CD4-positive, alpha-beta T cell (primary cell): ENCODE results near the gene ATG9A. TPM values are rescaled to one million over a fixed set of nuclear protein-coding genes. Genes with fewer than 3 reads are reported as not detected.

Source experiments
- ATAC-seq: fragments of 200-7000 bp; cut with Tn5 transposase; one replicate; pipeline ENCODE4 v1.10.0; 2022; ENCODE audit warnings: mild to moderate bottlenecking; ENCODE audit not compliant: poor library complexity
- CTCF ChIA-PET: fragments of 350-600 bp; sonication (Branson Sonifier 250); formaldehyde crosslinking; loops from one replicate; lab custom pipeline; 2021; ENCODE audit warnings: antibody characterized with exemption, inconsistent platforms; lab: Charles Lee
- POLR2A ChIA-PET: fragments of 350-600 bp; sonication (Branson Sonifier 250); formaldehyde crosslinking; loops from one replicate; lab custom pipeline; 2021; ENCODE audit warnings: antibody characterized with exemption, inconsistent platforms; lab: Charles Lee
- DNase-seq, 14 experiments: peaks; one replicate each; pipeline ENCODE4 v3.0.0-alpha.2; 2013 to 2020; ENCODE audit warnings: mixed read lengths in 2 of 14
- H3K27ac ChIP-seq, 2 donors: one replicate each; pipeline versions ENCODE4 v1.5.1 to v1.7.0; 2013; ENCODE audit warnings: low read length in 2 of 2, low read depth in 1 of 2, mild to moderate bottlenecking in 1 of 2
- H3K27me3 ChIP-seq, 2 experiments: 1 replicate in 1 of 2; 2 replicates in 1 of 2; pipeline versions ENCODE4 v1.6.1 to v1.7.0; 2013; ENCODE audit warnings: low read length in 2 of 2, control low read depth in 1 of 2, mild to moderate bottlenecking in 1 of 2, moderate library complexity in 1 of 2; ENCODE audit not compliant: insufficient read depth in 2 of 2, control insufficient read depth in 1 of 2
- H3K36me3 ChIP-seq: one replicate; pipeline ENCODE4 v1.6.1; 2013; ENCODE audit warnings: low read length, control low read depth; ENCODE audit not compliant: insufficient read depth
- H3K4me1 ChIP-seq: one replicate; pipeline ENCODE4 v1.6.1; 2013; ENCODE audit warnings: low read length, control low read depth; ENCODE audit not compliant: insufficient read depth
- H3K4me3 ChIP-seq: one replicate; pipeline ENCODE4 v1.5.1; 2013; ENCODE audit warnings: mild to moderate bottlenecking, low read length, moderate library complexity
- H3K9me3 ChIP-seq, 2 experiments: 1 replicate in 1 of 2; 2 replicates in 1 of 2; pipeline versions ENCODE4 v1.6.1 to v1.7.0; 2013; ENCODE audit warnings: low read length in 2 of 2, mild to moderate bottlenecking in 2 of 2, control low read depth in 1 of 2, moderate library complexity in 1 of 2; ENCODE audit not compliant: control insufficient read depth in 1 of 2, insufficient read depth in 1 of 2
- H3K27ac Mint-ChIP-seq: one replicate; pipeline ENCODE4 v1.8.0; 2020; ENCODE audit warnings: mixed read lengths
- H3K27me3 Mint-ChIP-seq: one replicate; pipeline ENCODE4 v1.8.0; 2021; ENCODE audit warnings: mixed read lengths
- H3K36me3 Mint-ChIP-seq: one replicate; pipeline ENCODE4 v1.8.0; 2021; ENCODE audit warnings: low read depth, mixed read lengths
- H3K4me1 Mint-ChIP-seq: one replicate; pipeline ENCODE4 v1.8.0; 2021; ENCODE audit warnings: low read depth, mixed read lengths
- H3K4me3 Mint-ChIP-seq: one replicate; pipeline ENCODE4 v1.8.0; 2020; ENCODE audit warnings: mild to moderate bottlenecking, mixed read lengths
- H3K9me3 Mint-ChIP-seq: one replicate; pipeline ENCODE4 v1.8.0; 2020; ENCODE audit warnings: mixed read lengths
- CTCF ChIP-seq: fragments of 200-600 bp; IDR thresholded peaks from one replicate; pipeline ENCODE4 v1.8.0; 2022; ENCODE audit warnings: antibody characterized with exemption, mild to moderate bottlenecking
- intact Hi-C, 2 experiments: fragments of 100-400 bp; cut with DNase I in 1 of 2; cut with micrococcal nuclease in 1 of 2; formaldehyde crosslinking; loops; one replicate each; pipeline versions ENCODE4 v1.15.1 to v1.9.0; 2023 to 2025; cut with DNase I, micrococcal nuclease
- total RNA-seq, 174 experiments: library from RNA in 2 of 174; stranded (reverse) in 2 of 174; gene quantifications; one replicate each; pipeline ENCODE4 v1.2.3 and lab custom pipeline; 2021 to 2026

ATG9A gene
- total RNA-seq, 2 experiments from 2014 or later: 105 to 106 TPM

DNA sequence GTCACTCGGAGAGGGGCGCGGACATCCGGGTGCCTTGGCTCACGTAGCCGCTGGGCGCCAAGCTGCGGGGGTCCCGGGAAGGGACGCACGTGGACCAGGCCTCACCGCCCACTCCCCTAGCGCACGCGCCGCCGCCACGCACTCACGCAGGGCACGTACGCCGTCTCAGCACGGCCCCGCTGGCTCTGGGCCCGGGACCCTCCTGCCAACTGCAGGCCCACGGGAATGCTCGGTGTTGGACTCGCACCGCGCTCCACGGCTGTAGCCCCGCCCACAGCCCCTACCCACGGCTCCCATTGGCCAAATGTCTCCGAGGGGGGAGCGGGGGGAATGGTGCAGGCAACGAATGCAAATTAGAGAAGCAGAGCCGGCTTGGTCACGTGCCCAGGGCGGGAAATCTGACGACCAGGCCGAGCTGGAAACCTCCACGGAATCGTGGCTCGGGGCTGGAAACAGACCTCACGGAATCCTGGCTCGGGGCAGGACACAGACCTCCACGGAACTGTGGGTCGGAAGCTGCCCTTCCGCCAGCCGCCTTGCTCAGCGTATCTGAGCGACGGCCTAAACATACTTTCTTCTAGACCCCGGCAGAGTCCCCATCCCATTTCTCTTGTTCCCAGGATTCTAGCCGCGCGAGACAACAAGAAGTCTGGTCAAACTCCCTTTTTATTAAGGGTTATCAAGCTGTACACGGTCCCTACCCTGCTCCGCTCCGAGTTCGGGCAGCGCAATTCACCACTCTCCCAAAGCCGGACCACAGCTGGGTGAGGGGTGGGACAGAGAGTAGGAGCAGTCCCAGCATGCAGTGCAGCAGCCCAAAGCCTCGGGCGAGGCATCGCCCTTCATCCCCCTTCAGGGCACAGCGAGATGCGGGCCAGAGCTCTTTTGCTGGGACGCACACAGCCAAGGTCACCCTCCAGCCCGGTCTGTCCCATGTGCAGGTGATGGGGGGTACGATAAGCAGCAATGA, 10.4 kb downstream of the ATG9A start, which contains the start of gene ABCB6:
Gene ABCB6 (minus strand): TSS at position 227 of the 970 bp plus-strand sequence. CDS start 285 bp downstream, outside the sequence.
- ChIA-PET CTCF (interaction anchor here (1.0 to 2.8 kb wide), 5 partner anchors 26 to 189 kb away, joined by 3 to 16 read pairs (median 4); partner anchors contain the start of genes CNPPD1, GLB1L and STK16), POLR2A (interaction anchor here (0.5 to 6.7 kb wide), 15 partner anchors 10 to 76 kb away, joined by 3 to 63 read pairs (median 6); partner anchors contain the start of genes ANKZF1, ATG9A, CNPPD1 and DNAJB2)
- Mint-ChIP-seq H3K36me3 (peaks cover 58% of the 10 kb centered on the region), H3K4me3 (peak within 1 kb of the TSS; percentile 85), H3K4me1 (peaks cover 21% of the 10 kb centered on the region), H3K27ac (peak within 1 kb of the TSS; percentile 78), H3K9me3 (no peaks in the 10 kb centered on the region), H3K27me3 (no peaks in the 10 kb centered on the region)
- Histone ChIP-seq H3K36me3 (peaks cover 43% of the 10 kb centered on the region), H3K27ac (peak within 1 kb of the TSS in 1 of 2 donors; percentile 56), H3K4me3 (peak within 1 kb of the TSS; percentile 70), H3K9me3 (no peaks in the 10 kb centered on the region), H3K4me1 (peaks cover 26% of the 10 kb centered on the region), H3K27me3 (no peaks in the 10 kb centered on the region)
- DNase-seq (peak; percentile 67 to 93 (median 86)), ATAC-seq (peak; percentile 92)
- no peak for TF ChIP-seq CTCF
- intact Hi-C loops: loop anchor here (1.0 to 5.0 kb wide), 3 partner anchors 9 to 33 kb away; partner anchors contain the start of genes TUBA4A (in 2 of the 2), TUBA4B (in 2 of the 2), ANKZF1 (in 1 of the 2) and ATG9A (in 1 of the 2)

DNA sequence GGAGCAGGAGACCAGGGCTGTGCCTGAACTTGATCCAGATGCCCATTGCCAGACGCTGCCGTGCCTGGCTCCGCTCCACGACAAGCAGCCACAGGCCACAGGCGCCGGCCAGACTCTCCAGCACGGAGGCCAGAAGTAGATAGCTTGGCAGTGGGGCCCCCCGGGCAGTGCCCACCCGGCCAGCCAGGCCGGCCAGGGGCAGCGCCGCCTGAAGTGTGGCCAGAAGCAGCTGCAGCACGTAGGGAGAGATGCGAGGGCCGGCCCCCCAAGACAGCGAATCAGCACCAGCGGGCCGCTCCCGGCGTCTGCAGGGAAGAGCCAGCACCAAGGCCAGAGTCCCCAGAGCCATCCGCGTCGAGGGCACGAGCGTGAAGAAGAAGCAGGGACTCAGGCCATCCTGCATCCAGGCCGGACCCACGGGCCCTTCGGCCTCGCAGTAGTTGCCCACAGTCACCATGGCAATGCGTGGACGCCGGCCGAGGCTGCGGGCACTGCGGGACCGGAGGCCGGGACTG, 11.2 kb downstream of the ATG9A start:
- intact Hi-C loops: loop anchor here (5.0 kb wide), 1 partner anchor 34 kb away; the partner anchor contains the start of genes TUBA4A (in 2 of the 2) and TUBA4B (in 2 of the 2)
- peak; percentile 27 for ATAC-seq
- Histone ChIP-seq H3K9me3 (no peaks in the 10 kb centered on the region), H3K36me3 (peaks cover 35% of the 10 kb centered on the region), H3K27ac (no peak overlapping the region), H3K4me1 (peaks cover 26% of the 10 kb centered on the region), H3K27me3 (no peaks in the 10 kb centered on the region), H3K4me3 (peak overlapping the region; percentile 70)
- Mint-ChIP-seq H3K36me3 (peaks cover 50% of the 10 kb centered on the region), H3K4me1 (peaks cover 18% of the 10 kb centered on the region), H3K27ac (peak overlapping the region; percentile 78), H3K4me3 (peak overlapping the region; percentile 85), H3K27me3 (no peaks in the 10 kb centered on the region), H3K9me3 (no peaks in the 10 kb centered on the region)
- POLR2A ChIA-PET: interaction anchor here (0.5 to 6.7 kb wide), 13 partner anchors 11 to 77 kb away, joined by 3 to 63 read pairs (median 7); partner anchors contain the start of genes ANKZF1, ATG9A, CNPPD1 and DNAJB2
- CTCF ChIA-PET: interaction anchor here (1.0 to 2.8 kb wide), 4 partner anchors 42 to 189 kb away, joined by 3 to 16 read pairs (median 4); partner anchors contain the start of gene CNPPD1
- peak in 3 of 14 experiments; percentile 12 to 36 (median 16) for DNase-seq
- TF ChIP-seq CTCF: no peak

DNA sequence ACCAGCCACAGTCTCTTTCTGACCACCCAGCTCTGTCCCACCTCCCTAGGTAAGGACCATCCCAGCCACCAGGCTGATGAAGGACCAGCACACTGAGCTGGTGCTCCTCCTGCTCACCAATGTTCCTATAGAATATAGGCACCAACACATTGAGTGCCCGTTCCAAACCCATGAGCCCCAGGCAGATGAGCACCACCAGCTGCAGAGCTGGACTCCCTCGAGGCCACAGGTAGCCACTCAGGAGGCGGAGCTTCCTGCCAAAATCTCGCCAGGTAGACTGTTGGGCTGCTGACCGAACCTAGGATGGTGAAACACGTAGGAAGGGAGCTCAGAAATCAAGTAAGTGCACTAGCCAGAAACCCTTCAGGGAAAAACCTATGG, 12.9 kb downstream of the ATG9A start:
- DNase-seq (no peak), ATAC-seq (no peak)
- ChIA-PET CTCF (interaction anchor here (1.2 to 2.8 kb wide), 3 partner anchors 38 to 78 kb away, joined by 3 to 13 read pairs (median 6); partner anchors contain the start of gene TUBA4A), POLR2A (interaction anchor here (0.8 to 6.7 kb wide), 4 partner anchors 13 to 40 kb away, joined by 3 to 63 read pairs (median 8); partner anchors contain the start of genes ANKZF1, ATG9A, CNPPD1 and TUBA4A)
- Mint-ChIP-seq H3K9me3 (no peaks in the 10 kb centered on the region), H3K27ac (no peak overlapping the region), H3K27me3 (no peaks in the 10 kb centered on the region), H3K4me3 (peak overlapping the region; percentile 51), H3K36me3 (peaks cover 36% of the 10 kb centered on the region), H3K4me1 (peaks cover 19% of the 10 kb centered on the region)
- intact Hi-C loops: loop anchor here (5.0 kb wide), 1 partner anchor 36 kb away; the partner anchor contains the start of genes TUBA4A (in 2 of the 2) and TUBA4B (in 2 of the 2)
- Histone ChIP-seq H3K27ac (no peak overlapping the region), H3K4me1 (peaks cover 26% of the 10 kb centered on the region), H3K4me3 (no peak overlapping the region), H3K36me3 (peaks cover 20% of the 10 kb centered on the region), H3K27me3 (no peaks in the 10 kb centered on the region), H3K9me3 (no peaks in the 10 kb centered on the region)
- no peak for TF ChIP-seq CTCF
